SU-DHL-6 (cell line): ENCODE data around the gene KRTAP29-1.

Experiments
- EZH2phosphoT487 ChIP-seq: fragments of 200-600 bp; sonication (generic), shearing (Covaris generic); conservative IDR thresholded peaks from 2 replicates; pipeline ENCODE4 v1.6.1; 2018; ENCODE audit warnings: mild to moderate bottlenecking, antibody characterized with exemption, low read length, moderate library complexity, mixed read lengths
- TF ChIP-seq, protein P1 (sequence below): fragments of 200-600 bp; sonication (generic); IDR thresholded peaks from one replicate; pipeline ENCODE4 v1.5.1; 2017; ENCODE audit warnings: antibody characterized with exemption, mild to moderate bottlenecking, low read length, moderate library complexity; ENCODE audit not compliant: insufficient read depth, poor library complexity, severe bottlenecking

- TF ChIP-seq, protein P1, sequence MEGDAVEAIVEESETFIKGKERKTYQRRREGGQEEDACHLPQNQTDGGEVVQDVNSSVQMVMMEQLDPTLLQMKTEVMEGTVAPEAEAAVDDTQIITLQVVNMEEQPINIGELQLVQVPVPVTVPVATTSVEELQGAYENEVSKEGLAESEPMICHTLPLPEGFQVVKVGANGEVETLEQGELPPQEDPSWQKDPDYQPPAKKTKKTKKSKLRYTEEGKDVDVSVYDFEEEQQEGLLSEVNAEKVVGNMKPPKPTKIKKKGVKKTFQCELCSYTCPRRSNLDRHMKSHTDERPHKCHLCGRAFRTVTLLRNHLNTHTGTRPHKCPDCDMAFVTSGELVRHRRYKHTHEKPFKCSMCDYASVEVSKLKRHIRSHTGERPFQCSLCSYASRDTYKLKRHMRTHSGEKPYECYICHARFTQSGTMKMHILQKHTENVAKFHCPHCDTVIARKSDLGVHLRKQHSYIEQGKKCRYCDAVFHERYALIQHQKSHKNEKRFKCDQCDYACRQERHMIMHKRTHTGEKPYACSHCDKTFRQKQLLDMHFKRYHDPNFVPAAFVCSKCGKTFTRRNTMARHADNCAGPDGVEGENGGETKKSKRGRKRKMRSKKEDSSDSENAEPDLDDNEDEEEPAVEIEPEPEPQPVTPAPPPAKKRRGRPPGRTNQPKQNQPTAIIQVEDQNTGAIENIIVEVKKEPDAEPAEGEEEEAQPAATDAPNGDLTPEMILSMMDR: no peak
- TF ChIP-seq EZH2phosphoT487: no peak
These were observed 15.6 kb upstream of the KRTAP29-1 start for GRCh38 chr17:41318231-41318630.
